ENCODE data around the gene VWDE. TPM values are rescaled to one million over a fixed set of nuclear protein-coding genes. Genes with fewer than 3 reads are reported as not detected.
"Not testable (repeated sequence)": the region's sequence is repeated elsewhere in the genome, so short reads cannot be mapped to it uniquely, and the experiment has no call there.

VWDE gene
- total and polyA plus RNA-seq, 10 donors = 0.13 to 0.97 (median 0.60) TPM; not detected in 3

DNA sequence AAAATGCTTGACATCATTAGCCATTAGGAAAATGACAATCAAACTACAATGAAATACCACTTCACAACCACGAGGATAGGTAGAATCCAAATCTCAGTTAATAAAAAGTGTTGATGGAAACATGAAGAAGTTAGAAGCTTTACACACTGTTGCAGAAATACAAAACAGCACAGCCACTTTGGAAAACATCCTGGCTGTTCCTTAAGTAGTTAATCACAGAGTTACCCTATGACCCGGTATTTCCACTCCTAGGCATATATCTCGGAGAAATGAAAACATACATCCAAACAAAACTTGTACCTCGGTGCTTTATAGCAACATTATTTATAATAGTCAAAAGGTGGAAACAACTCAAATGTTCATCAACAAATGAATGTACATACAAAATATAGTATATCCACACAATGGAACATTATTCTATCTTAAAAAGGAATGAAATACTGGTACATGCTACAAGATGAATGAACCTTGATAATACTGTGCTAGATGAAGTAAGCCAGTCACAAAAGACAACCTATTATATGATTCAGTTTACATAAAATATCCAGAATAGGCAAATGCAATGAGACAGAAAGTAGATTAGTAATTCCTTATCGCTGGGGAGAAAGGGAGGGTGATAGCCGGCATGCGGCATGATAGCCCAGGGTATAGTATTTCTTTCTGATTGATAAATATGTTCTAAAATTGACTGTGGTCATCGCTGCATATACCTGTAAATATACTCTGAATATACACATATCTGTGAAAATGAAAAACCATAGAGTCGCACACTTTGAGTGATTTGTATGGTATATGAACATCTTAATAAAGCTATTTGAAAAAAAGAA lies 1.9 kb downstream of the VWDE start:
- Histone ChIP-seq H3K9me3 (peaks cover 0 to 21% (median 17%) of the 10 kb centered on the region in 8 donors), H3K4me1 (peaks cover 5 to 21% (median 17%) of the 10 kb centered on the region in 6 donors), H3K27ac (no peak overlapping the region), H3K4me3 (no peak overlapping the region), H3K36me3 (no peaks in the 10 kb centered on the region), H3K27me3 (replicated peaks in 1 of 7) (peaks cover 0 to 41% (median 8%) of the 10 kb centered on the region in 7 donors)
- TF ChIP-seq POLR2AphosphoS5 (IDR thresholded peaks at IDR 0.05) (no peak), POLR2A (IDR thresholded peaks at IDR 0.05) (no peak)
- TF ChIP-seq, protein P1, sequence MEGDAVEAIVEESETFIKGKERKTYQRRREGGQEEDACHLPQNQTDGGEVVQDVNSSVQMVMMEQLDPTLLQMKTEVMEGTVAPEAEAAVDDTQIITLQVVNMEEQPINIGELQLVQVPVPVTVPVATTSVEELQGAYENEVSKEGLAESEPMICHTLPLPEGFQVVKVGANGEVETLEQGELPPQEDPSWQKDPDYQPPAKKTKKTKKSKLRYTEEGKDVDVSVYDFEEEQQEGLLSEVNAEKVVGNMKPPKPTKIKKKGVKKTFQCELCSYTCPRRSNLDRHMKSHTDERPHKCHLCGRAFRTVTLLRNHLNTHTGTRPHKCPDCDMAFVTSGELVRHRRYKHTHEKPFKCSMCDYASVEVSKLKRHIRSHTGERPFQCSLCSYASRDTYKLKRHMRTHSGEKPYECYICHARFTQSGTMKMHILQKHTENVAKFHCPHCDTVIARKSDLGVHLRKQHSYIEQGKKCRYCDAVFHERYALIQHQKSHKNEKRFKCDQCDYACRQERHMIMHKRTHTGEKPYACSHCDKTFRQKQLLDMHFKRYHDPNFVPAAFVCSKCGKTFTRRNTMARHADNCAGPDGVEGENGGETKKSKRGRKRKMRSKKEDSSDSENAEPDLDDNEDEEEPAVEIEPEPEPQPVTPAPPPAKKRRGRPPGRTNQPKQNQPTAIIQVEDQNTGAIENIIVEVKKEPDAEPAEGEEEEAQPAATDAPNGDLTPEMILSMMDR (IDR thresholded peaks at IDR 0.05 in 8 of 11, conservative IDR thresholded peaks at IDR 0.05 in 3 of 11) = no peak
- no peak for DNase-seq
- 73 to 87% (median 80%) methylated on average over 9 of the region's 9 CpGs for WGBS, 5 donors
- intact Hi-C loops (cut with DNase I; ENCODE audit: low total_unique reads) = no loop called here

DNA sequence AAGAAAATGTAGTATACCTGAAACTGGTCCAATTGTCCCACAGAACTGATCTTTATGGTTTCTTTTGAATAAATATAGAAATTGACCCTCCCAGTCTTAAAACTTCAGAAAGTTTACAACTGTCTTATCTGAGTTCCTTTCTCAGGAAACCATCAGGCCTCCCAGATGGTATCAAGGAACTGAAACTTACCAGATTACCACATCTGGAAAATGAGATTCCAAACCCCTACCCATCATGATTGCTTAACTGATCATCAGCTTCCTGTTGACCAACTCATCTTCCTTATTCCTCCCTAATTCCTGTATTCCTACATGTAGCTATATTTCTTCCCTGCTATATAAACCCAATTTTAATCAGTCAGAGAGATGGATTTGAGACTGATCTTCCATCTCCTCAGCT lies 5.5 kb downstream of the VWDE start:
- H3K4me3 ChIP-seq = no peak overlapping the region
- no peaks in the 10 kb centered on the region for H3K36me3 ChIP-seq
- peaks cover 0 to 6% (median 5%) of the 10 kb centered on the region in 6 donors for H3K4me1 ChIP-seq
- H3K27me3 ChIP-seq (replicated peaks in 1 of 7) = peaks cover 0 to 23% (median 3%) of the 10 kb centered on the region in 7 donors
- TF ChIP-seq POLR2A (IDR thresholded peaks at IDR 0.05) = no peak
- TF ChIP-seq POLR2AphosphoS5 (IDR thresholded peaks at IDR 0.05) = no peak
- TF ChIP-seq, protein P1 (IDR thresholded peaks at IDR 0.05 in 8 of 11, conservative IDR thresholded peaks at IDR 0.05 in 3 of 11) = no peak
- intact Hi-C loops (cut with DNase I; ENCODE audit: low total_unique reads) = no loop called here
- peaks cover 0 to 21% (median 18%) of the 10 kb centered on the region in 8 donors for H3K9me3 ChIP-seq
- no peak overlapping the region for H3K27ac ChIP-seq
- DNase-seq = no peak

DNA sequence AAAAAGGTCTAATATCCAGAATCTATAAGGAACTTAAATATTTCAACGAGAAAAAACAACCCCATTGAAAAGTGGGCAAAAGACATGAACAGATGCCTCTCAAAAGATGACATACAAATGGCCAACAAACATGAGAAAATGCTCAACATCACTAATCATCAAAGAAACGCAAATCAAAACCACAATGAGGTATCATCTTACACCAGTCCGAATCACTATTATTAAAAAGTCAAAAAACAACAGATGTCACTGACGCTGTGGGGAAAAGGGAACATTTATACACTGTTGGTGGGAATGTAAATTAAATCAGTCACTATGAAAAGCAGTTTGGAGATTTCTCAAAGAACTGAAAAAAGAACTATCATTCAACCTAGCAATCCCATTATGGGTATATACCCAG lies 6.0 kb downstream of the VWDE start:
- H3K36me3 ChIP-seq = no peaks in the 10 kb centered on the region
- no peak overlapping the region for H3K27ac ChIP-seq
- intact Hi-C loops (cut with DNase I; ENCODE audit: low total_unique reads) = no loop called here
- no peak overlapping the region for H3K4me3 ChIP-seq
- H3K9me3 ChIP-seq = peaks cover 0 to 21% (median 18%) of the 10 kb centered on the region in 8 donors
- peaks cover 0 to 18% (median 3%) of the 10 kb centered on the region in 7 donors for H3K27me3 ChIP-seq (replicated peaks in 1 of 7)
- TF ChIP-seq POLR2A (IDR thresholded peaks at IDR 0.05) = no peak
- TF ChIP-seq POLR2AphosphoS5 (IDR thresholded peaks at IDR 0.05) = no peak
- TF ChIP-seq, protein P1 (IDR thresholded peaks at IDR 0.05 in 8 of 11, conservative IDR thresholded peaks at IDR 0.05 in 3 of 11) = no peak
- H3K4me1 ChIP-seq = peaks cover 0 to under 1% (median under 1%) of the 10 kb centered on the region in 6 donors
- WGBS, 5 donors = 88 to 94% (median 92%) methylated on average over 4 of the region's 4 CpGs
- DNase-seq = no peak

DNA sequence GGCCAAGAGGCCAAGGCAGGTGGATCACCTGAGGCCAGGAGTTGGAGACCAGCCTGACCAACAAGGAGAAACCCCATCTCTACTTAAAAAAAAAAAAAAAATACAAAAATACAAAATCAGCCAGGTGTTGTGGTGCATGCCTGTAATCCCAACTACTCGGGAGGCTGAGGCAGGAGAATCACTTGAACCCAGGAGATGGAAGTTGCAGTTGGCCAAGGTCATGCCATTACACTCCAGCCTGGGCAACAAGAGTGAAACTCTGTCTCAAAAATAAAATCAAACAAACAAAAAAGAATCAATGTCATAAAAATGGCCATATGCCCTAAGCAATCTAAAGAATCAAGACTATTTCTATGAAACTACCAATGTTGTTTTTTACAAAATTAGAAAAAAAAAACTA lies 7.0 kb downstream of the VWDE start:
- H3K27ac ChIP-seq; intact Hi-C loops (cut with DNase I; ENCODE audit: low total_unique reads); H3K27me3 ChIP-seq (replicated peaks in 1 of 7); H3K4me1 ChIP-seq; H3K4me3 ChIP-seq; DNase-seq; H3K36me3 ChIP-seq: not testable (repeated sequence)
- peaks cover 0 to 21% (median 18%) of the 10 kb centered on the region in 8 donors for H3K9me3 ChIP-seq
- WGBS, 5 donors = 61 to 89% (median 75%) methylated on average over 1 of the region's 1 CpG
